GM12892 (cell line): ENCODE results near the gene ZNF730.

Source experiments
- POLR2A ChIP-seq: IDR thresholded peaks from 2 replicates; pipeline ENCODE4 v1.6.1; 2011; ENCODE audit warnings: low read depth, low read length, control low read depth
- POLR2AphosphoS5 ChIP-seq: IDR thresholded peaks from 2 replicates; pipeline ENCODE4 v1.6.1; 2011; ENCODE audit warnings: low read depth, low read length, control low read depth
- TAF1 ChIP-seq: IDR thresholded peaks from 2 replicates; pipeline ENCODE4 v1.6.1; 2011; ENCODE audit warnings: low read depth, mild to moderate bottlenecking, control low read depth, low read length, borderline replicate concordance

- no peak for TF ChIP-seq POLR2A
- no peak for TF ChIP-seq TAF1
- no peak for TF ChIP-seq POLR2AphosphoS5
Observed at GRCh38 chr19:23098286-23098685, 18.5 kb upstream of the ZNF730 start.
